Keratinocyte (primary cell): ENCODE measurements around the gene AMIGO1.

ENCODE experiments used
- EZH2 ChIP-seq: IDR thresholded peaks from one replicate; pipeline ENCODE4 v1.6.1; 2012; ENCODE audit warnings: inconsistent platforms, mild to moderate bottlenecking, low read length, moderate library complexity
- TF ChIP-seq, protein P1 (sequence below), 3 experiments: IDR thresholded peaks in 1 of 3; conservative IDR thresholded peaks in 1 of 3; optimal IDR thresholded peaks in 1 of 3; 2 replicates in 2 of 3; 3 replicates in 1 of 3; pipeline versions ENCODE3 to v1.5.1; 2011; ENCODE audit warnings: low read length in 3 of 3, mild to moderate bottlenecking in 3 of 3, moderate library complexity in 2 of 3, control low read depth in 1 of 3, inconsistent platforms in 1 of 3; ENCODE audit not compliant: insufficient read depth in 2 of 3; ENCODE audit errors: extremely low read depth in 1 of 3

- TF ChIP-seq, protein P1, sequence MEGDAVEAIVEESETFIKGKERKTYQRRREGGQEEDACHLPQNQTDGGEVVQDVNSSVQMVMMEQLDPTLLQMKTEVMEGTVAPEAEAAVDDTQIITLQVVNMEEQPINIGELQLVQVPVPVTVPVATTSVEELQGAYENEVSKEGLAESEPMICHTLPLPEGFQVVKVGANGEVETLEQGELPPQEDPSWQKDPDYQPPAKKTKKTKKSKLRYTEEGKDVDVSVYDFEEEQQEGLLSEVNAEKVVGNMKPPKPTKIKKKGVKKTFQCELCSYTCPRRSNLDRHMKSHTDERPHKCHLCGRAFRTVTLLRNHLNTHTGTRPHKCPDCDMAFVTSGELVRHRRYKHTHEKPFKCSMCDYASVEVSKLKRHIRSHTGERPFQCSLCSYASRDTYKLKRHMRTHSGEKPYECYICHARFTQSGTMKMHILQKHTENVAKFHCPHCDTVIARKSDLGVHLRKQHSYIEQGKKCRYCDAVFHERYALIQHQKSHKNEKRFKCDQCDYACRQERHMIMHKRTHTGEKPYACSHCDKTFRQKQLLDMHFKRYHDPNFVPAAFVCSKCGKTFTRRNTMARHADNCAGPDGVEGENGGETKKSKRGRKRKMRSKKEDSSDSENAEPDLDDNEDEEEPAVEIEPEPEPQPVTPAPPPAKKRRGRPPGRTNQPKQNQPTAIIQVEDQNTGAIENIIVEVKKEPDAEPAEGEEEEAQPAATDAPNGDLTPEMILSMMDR (optimal IDR thresholded peaks at IDR 0.05 in 1 of 3, IDR thresholded peaks at IDR 0.05 in 1 of 3, conservative IDR thresholded peaks at IDR 0.05 in 1 of 3; ENCODE audit: extremely low read depth in 1 of 3, insufficient read depth in 2 of 3, low read length in 3 of 3), result no peak
- TF ChIP-seq EZH2, result no peak
These were observed 22.3 kb downstream of the AMIGO1 start for GRCh38 chr1:109487261-109487660.
